NK-92 (cell line): ENCODE results near the gene MMP14.
"Not testable (repeated sequence)": the region's sequence is repeated elsewhere in the genome, so short reads cannot be mapped to it uniquely, and the experiment has no call there.

Source experiments
- DNase-seq: peaks from one replicate; lab custom pipeline; 2025; ENCODE audit not compliant: unreplicated experiment; lab: John Stamatoyannopoulos, UW

Gene MMP14

DNA sequence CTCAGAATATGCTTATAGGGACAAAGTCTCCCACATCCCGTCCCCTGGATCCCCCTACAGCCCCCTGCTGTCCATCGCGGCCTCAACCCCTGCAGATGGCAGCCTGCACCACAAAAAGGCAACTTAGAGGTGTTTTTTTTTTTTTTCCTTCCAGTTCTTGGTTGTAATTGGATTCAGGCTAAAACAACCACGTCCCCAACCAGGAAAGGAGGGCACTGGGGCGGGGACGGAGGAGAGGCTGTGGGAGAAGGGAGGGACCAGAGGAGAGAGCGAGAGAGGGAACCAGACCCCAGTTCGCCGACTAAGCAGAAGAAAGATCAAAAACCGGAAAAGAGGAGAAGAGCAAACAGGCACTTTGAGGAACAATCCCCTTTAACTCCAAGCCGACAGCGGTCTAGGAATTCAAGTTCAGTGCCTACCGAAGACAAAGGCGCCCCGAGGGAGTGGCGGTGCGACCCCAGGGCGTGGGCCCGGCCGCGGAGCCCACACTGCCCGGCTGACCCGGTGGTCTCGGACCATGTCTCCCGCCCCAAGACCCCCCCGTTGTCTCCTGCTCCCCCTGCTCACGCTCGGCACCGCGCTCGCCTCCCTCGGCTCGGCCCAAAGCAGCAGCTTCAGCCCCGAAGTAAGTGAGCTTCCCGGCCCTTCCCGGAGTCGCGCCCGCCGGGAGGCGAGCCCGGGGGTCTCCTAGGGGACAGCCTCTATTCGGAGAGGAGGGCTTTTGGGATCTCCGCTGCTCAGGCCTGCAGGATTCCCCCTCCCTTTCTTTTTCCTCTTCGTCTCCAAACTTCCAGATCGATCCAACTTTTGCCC lies at the start of gene MMP14:
Gene MMP14, plus strand, starts transcription at position 285 of the 813 bp plus-strand sequence. Its CDS starts 233 bp downstream, at position 518.
- no peak for DNase-seq

DNA sequence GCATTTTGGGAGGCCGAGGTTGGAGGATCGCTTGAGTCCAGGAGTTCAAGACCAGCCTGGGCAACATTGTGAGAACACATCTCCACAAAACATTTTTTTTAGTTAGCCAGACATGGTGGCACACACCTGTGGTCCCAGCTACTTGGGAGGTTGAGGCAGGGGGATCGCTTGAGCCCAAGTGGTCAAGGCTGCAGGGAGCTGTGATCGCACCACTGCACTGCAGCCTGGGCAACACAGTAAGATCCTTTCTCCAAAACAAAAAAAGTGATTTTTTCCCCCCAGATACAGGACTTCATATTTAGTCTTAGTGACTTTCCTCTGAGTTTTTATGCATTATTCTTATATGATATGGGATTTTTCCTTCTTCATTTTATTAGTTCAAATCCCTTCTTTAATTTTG lies 49.7 kb upstream of the MMP14 start:
- DNase-seq, result no peak

DNA sequence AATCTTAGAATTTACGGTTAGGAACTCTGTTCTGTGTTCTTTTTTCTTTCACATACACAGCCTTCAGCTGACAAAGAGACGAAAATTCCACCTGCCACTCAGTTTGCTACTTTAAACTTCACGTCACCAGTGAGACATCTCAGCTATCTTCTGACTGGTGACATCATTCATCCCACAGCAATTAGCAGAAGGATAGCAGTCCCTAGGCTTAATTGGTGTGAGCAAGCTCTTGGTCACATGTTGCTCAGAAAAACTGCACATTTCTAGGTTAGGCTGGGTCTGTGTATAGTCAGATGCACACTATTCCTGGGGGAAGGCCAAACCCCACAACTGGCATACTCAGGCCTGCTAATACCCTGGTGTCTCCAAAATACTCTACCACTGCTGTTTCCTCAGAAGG lies 45.1 kb upstream of the MMP14 start:
- DNase-seq, result no peak

DNA sequence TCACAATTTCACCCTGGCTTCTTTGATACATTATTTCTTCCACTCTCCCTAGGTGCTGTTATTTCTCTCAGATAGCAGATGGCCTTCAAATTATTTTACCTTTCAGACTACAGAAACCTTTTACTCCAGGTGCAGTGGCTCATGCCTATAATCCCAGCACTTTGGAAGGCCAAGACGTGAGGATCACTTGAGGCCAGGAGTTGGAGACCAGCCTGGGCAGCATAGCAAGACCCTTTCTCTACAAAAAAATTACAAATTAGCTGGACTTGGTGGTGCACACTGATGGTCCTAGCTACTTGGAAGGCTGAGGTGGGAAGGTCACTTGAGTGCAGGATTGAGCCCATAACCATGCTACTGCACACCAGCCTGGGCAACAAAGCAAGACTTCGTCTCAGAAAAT lies 44.2 kb upstream of the MMP14 start:
- DNase-seq, result no peak

DNA sequence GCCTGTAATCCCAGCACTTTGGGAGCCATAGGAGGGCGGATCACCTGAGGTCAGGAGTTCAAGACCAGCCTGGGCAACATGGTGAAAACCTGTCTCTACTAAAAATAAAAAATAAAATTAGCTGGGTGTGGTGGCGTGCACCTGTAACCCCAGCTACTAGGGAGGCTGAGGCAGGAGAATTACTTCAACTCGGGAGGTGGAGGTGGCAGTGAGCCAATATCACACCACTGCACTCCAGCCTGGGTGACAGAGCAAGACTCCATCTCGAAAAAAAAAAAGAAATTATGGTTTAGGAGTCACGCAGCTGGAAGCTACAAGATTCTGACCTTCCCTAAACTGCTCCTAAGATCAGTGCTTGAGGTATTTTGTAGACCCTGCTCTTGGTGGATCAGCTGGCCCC lies 42.8 kb upstream of the MMP14 start:
- not testable (repeated sequence) for DNase-seq

DNA sequence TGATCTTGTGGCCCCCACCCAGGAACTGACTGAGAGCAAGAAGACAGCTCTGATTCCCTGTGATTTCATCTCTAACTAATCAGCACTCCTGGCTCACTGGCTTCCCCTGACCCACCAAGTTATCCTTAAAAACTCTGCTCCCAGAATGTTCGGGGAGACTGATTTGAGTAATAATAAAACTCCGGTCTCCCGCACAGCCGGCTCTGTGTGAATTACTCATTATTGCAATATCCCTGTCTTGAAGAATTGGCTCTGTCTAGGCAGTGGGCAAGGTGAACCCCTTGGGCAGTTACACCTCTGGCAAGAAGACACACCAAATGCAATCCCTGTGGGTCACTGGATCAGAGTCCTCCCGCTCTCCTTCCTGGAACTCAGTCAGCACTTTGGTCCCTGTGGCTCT lies 42.4 kb upstream of the MMP14 start:
- no peak for DNase-seq

DNA sequence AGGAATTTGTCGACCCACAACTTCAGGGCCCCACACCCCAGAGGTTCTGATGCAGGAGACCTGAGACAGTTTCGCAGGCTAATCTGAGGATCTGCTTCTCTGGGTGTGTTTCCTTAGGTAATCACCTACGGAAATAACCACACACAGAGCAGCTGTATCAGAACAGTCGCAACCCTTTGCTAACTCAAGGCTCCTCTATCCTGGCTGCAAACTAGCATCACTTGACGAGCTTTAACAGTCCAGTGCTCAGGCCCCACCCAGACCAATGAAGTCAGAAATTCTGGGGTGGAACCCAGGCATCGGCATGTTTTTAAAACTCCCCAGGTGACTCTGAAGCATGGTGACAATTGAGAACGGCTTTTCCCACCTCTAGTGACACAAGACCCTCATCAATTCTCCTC lies 41.8 kb upstream of the MMP14 start:
- DNase-seq, result no peak

DNA sequence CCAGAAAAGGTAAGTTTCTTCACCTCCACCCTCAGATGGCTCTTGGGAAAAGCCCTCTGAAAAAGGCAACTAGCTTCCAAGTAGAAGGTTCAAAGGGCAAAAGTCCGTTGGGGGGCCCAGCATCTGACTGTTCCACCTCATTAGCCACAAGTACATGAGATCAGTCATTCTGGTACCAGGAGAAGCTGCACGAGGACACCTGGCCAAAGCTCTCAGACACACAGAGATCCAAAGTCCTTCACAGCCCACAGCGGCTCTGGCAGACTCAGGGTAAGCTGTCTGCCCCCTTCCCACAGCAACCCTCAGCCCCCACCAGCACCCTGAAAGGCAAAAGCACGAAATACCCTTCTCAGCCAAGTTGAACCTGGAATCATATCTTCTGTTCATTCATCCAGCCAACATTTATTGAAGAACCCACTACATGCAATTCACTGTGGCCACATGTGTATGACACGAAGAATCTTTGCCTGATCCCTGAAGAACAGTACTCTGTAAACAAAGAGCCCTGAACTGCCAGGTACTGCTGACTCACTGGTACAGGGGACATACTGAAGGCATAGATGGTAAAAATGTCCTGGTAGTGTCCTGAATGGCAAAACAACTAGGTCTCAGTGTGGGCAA lies 40.2 kb upstream of the MMP14 start:
- no peak for DNase-seq

DNA sequence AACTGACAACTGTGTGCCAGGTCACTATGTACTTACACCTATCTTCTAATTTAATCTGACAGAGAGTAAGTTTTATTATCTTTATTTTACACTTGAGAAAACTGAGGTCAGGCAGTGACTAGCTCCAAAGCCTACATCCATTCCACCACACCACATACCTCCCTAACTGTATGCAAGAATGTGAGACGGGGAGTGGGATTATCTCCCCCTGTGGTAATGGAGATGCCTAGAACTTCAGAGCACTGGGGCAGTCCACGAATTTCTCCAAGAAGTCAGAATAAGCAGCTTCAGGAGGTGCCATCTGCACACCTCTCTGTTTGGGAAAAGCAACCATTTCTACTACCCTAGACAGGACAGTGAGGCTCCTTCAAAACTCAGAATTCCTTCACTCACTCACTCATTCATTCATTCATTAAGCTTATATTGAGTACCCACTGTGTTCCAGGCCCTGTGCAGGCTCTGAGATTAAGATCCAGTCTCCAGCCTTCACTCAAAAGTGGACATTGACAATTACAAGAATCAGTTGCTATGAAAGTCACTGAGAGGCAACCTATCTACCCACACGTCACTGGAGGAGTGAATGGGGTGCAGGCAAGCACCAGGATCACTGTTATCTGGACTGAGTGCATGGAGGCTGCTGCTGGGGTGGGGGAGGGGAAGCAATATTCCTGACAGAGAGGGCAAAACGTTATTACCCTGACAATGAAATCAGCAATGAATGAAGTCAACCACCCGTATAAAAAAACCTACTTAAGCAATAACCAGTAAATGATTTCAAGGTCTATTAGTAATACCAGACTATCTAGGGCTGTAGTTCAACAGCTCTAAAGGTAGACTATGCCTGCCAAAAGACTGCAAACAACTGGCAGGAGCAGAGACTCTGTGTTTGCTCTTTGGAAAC lies 39.1 kb upstream of the MMP14 start:
- DNase-seq, result no peak

DNA sequence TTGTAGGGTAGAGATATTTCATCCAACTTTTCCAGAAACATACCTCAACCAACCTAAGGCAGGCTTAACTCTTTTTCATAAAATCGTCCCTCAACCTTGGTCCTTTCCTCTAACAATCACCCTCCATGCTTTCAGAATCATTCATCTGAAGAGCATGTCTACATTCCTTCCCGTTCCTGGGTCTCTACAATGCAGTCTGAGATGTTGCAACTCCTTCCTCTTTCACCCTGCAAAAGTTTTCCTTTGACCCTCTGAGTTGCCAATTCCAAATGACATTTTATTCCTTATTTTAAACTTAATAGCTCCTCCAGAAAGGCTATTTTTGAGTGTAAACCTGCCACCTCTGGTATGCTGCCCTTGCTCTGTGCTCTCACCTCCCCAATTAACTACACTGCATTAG lies 37.9 kb upstream of the MMP14 start:
- no peak for DNase-seq

DNA sequence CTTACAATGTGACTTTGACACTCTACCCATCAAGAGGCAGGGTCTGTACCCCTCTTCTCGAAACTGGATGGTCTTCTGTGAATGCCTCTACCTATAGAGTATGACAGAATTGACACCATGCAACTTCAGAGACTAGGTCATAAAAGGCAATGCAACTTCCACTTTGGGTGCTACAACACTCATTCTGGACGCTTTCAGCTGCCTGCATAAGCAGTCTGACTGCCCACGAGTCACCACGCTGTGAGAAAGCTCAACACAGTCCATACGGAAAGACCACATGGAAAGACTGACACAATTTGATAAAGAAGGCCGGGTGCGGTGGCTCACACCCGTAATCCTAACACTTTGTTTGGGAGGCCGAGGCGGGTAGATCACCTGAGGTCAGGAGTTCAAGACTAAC lies 36.0 kb upstream of the MMP14 start:
- DNase-seq, result no peak

DNA sequence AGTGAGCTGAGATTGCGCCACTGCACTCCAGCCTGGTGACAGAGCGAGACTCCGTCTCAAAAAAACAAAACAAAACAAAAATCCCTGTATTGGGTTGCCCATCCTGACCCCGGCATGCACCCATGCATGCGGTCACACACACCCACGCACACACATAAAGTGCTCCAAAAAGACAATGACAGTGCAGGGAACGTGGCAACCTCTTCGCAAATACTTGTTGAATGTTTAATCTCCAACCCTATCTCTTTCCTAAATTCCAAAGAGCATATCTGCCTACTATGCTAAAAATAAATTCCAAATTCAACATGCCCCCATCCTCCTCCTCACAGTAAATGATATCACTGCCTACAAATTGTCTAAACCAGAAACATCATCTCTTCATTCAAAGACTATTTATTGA lies 34.7 kb upstream of the MMP14 start:
- DNase-seq, result no peak

DNA sequence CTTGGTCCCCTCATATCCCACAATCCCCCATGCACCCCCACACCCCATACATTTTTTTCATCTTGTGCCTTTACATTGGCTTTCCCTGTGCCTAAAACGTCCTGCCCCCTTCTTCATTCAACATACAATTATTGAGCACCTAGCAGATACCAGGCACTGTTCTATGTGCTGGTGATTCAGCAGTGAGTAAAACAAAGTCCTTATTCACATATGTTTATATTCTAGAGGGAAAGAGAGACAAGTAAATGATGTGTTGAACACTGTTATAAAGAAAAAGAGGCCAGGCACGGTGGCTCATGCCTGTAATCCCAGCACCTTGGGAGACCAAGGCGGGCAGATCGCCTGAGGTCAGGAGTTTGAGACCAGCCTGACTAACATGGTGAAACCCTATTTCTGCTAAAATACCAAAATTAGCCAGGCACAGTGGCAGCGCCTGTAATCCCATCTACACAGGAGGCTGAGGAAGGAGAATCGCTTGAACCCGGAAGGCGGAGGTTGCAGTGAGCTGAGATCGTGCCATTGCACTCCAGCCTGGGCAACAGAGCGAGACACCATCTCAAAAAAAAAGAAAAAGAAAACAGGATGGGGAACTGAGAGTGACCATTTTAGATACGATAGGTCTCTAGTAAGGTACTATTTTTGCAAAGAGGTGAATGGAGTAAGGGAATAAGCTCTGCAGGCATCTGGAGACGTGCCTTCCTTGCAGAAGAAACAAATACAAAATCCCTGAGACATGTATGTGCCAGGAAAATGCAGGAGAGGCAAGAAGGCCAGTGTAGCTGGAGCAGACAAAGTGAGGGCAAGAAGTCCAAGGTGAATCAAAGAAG lies 33.3 kb upstream of the MMP14 start:
- DNase-seq, result no peak

DNA sequence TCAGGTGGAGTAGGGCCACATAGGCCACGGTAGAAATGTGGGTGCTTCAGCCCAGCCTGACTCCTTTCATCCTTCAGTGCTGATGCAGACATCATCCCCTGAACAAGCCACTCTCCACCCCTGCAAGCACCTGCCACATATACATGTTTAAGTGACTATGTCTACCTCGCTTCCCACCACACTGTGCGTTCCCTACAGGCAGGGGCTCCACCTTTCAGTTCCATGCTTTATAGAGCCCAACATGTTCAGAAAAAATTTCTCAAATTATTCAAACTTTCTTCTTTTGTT lies 32.8 kb upstream of the MMP14 start:
- DNase-seq, result no peak

DNA sequence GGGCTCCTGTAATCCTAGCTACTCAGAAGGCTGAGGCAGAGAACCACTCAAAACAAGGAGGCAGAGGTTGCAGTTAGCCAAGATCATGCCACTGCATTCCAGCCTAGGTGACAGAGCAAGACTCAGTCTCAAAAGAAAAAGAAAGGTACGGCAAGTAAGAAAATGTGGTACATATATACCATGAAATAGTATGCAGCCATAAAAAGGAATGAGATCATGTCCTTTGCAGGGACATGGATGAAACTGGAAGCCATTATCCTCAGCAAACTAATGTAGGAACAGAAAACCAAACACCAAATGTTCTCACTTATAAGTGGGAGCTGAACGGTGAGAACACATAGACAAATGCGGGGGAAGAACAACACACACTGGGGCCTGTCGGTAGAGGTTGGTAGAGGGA lies 31.1 kb upstream of the MMP14 start:
- DNase-seq, result not testable (repeated sequence)

DNA sequence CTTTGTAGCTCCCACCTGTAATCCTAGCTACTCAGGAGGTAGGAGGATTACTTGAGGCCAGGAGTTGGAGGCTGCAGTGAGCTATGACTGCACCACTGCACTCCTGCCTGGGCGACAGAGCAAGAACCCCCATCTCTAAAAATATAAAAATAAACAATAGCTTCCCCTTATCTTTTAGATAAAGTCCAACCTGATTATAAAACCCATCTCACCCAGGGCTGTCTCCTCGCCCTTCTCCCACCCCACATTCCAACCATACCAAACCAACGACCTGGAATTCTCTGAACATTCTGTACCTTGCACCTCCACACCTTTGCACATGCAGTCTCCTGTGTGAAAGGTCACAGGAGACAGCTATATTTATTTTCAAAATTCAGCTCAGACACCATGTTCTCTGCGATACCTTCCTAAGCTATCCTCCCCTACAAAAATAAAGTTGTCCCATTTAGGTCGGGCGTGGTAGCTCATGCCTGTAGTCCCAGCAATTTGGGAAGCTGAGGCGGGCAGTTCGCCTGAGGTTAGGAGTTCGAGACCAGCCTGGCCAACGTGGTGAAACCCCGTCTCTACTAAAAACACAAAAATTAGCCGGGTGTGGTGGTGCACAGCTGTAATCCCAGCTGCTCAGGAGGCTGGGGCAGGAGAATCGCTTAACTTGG lies 28.8 kb upstream of the MMP14 start:
- no peak for DNase-seq

DNA sequence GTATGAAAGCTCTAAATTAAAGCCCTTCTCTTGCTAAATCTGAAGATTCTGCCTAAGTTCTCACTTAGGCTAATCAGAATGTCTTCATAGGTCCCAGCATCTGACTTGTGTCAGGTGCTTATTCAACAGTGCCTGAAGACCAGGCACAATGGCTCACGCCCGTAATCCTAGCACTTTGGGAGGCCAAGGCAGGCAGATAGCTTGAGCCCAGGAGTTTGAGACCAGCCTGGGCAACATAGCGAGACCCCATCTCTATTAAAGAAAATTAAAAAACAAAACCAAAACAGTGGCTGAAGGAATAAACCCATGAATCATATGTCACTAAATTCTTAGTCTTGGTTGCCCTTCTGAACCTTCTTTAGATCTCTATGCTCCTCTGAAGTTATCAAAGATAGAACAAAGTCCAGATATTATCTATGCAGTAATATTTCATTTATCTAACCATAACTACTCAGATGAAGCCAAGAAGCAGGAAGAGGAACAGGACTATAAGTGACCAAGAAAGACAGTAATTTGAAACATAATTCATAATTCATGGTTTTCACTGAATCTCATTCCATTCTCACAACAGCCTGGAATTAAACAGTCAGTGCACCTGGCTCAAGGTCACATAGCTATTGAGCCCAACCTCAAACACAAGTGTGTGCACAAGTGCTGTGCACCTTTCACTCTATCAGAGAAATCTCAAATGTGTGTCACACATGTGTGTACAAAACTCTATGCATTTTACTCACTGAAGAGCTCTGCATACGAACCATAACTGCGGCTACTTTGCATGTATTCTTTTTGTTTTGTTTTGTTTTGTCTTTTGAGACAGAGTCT lies 27.8 kb upstream of the MMP14 start:
- no peak for DNase-seq

DNA sequence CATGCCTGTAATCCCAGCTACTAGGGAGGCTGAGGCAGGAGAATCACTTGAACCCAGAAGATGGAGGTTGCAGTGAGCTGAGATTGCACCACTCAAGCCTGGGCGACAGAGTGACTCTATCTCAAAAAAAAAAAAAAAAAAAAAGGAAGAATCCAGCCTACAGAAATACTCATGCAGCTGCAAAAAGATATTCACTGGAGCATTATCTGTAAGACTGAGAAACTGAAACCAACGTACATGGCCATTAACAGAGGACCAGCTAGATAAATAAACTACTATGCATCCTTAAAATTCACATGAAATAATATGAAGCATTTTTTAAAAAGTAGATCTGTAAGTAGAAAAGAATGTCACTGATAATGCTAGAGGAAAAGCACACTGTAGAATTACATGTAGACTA lies 24.7 kb upstream of the MMP14 start:
- DNase-seq, result no peak

DNA sequence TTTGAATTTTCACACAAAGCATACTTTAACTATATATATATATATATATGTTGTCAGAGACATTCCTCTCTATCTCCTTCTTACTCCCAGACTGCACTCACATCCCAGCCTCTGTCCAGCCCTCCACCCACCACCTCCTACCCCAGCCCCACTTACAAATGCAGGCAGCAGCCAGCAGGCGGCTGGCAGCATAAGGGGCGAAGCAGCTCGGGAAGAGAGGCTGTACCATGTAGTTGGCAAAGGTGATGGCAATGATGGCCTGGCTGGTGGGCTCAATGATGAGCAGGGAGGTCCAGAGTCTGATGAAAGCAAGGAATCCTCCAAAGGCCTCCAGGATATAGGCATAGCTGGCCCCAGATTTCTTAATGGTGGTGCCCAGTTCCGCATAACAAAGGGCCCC lies 23.6 kb upstream of the MMP14 start:
- DNase-seq, result no peak

DNA sequence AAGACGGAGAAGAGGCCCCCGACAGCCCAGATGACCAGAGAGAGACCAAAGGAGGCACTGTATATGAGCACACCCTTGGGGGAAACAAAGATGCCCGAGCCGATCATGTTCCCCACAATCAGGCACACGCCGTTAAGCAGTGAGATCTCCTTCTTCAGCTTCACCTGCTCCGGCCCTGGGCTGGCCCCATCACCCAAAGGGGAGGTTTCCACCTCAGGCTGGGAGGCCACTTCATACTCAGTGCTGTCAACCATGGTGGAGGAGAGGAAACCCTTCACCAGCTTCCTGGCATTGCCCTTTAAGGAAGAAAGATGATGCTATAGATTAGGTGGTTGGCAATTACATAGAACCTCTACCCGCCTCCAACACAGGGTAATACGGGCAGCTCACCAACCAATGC lies 23.2 kb upstream of the MMP14 start:
- DNase-seq, result no peak
